Esophagus muscularis mucosa (tissue), 3 donors: ENCODE data around the gene OMA1.

ENCODE experiments used
- POLR2AphosphoS5 ChIP-seq, 2 donors: sonication (generic); formaldehyde crosslinking; IDR thresholded peaks; one replicate each; pipeline ENCODE4 v1.6.1; 2017; ENCODE audit warnings: antibody characterized with exemption in 2 of 2
- TF ChIP-seq, protein P1 (sequence below), 3 experiments: fragments of 200-600 bp in 2 of 3; fragments of 450-650 bp in 1 of 3; sonication (generic) in 2 of 3; IDR thresholded peaks; one replicate each; pipeline ENCODE4 v1.5.1; 2017 to 2019; ENCODE audit warnings: antibody characterized with exemption in 3 of 3, mild to moderate bottlenecking in 2 of 3, moderate library complexity in 1 of 3

DNA sequence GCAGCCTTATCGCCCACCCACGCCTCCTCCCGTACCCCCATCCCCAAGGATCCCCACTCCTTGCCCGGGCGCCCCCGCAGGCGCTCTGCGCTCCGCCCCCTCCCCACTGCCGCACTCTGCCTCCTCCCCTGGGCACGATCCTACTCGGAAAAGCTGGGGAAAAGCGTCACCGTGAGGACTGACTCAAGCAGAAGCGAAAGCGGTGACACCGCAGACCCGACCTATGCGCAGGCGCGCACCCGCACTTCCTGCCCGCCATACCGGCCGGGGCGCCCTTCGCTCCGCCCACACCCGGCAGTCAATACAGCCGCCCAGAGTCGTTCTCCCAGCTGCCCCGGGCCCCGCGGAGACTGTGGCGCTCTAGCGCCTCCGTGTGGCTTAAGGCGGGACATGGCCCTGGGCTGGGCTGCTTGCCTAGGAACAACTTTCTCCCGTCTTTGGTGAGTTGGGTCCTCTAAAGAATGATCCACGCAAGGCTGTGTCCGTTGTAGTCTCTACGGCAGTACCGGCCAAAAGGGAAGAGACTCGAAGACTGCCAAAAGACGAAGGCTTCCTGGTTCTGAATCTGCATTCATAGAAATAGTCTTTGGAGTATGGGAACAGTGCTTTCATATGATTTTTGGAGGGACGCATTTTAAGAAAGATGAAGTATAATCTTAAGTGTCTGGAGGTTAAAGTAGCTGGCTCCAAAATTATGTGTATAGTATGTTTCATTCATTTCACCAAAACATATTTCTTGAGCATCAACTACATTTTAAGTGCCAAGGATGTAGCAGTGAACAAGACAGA lies at the start of gene OMA1:
- TF ChIP-seq, protein P1, sequence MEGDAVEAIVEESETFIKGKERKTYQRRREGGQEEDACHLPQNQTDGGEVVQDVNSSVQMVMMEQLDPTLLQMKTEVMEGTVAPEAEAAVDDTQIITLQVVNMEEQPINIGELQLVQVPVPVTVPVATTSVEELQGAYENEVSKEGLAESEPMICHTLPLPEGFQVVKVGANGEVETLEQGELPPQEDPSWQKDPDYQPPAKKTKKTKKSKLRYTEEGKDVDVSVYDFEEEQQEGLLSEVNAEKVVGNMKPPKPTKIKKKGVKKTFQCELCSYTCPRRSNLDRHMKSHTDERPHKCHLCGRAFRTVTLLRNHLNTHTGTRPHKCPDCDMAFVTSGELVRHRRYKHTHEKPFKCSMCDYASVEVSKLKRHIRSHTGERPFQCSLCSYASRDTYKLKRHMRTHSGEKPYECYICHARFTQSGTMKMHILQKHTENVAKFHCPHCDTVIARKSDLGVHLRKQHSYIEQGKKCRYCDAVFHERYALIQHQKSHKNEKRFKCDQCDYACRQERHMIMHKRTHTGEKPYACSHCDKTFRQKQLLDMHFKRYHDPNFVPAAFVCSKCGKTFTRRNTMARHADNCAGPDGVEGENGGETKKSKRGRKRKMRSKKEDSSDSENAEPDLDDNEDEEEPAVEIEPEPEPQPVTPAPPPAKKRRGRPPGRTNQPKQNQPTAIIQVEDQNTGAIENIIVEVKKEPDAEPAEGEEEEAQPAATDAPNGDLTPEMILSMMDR (IDR thresholded peaks at IDR 0.05), result peak; percentile 98 to 99 (median 98)
- TF ChIP-seq POLR2AphosphoS5 (IDR thresholded peaks at IDR 0.05), result peak; percentile 96 to 98
